Urinary bladder (tissue), 4 donors: ENCODE results near the gene CCDC54. TPM values are rescaled to one million over a fixed set of nuclear protein-coding genes. Genes with fewer than 3 reads are reported as not detected.

ENCODE experiments used
- DNase-seq: peaks from one replicate; pipeline ENCODE4 v3.0.0-alpha.2; 2015; ENCODE audit errors: extremely low spot score
- H3K27ac ChIP-seq: one replicate; pipeline ENCODE4 v1.5.1; 2013; ENCODE audit warnings: low read depth, mild to moderate bottlenecking, moderate library complexity
- H3K36me3 ChIP-seq: one replicate; pipeline ENCODE4 v1.6.1; 2013; ENCODE audit warnings: mild to moderate bottlenecking, moderate library complexity; ENCODE audit not compliant: insufficient read depth
- H3K4me1 ChIP-seq: one replicate; pipeline ENCODE4 v1.6.1; 2013; ENCODE audit warnings: mild to moderate bottlenecking, moderate library complexity; ENCODE audit not compliant: insufficient read depth
- H3K4me3 ChIP-seq: one replicate; pipeline ENCODE4 v1.5.1; 2013; ENCODE audit warnings: low read depth, low read length
- WGBS: extraction: QIAGEN DNeasy Blood & Tissue Kit; methylation state at CpG from one replicate; pipeline ENCODE4 v1.1.7; 2013; 5-methylcytosine and 5-hydroxymethylcytosine counted together
- polyA plus RNA-seq: library from polyadenylated mRNA; stranded (reverse); fragments of 200-250 nt; gene quantifications from one replicate; pipeline ENCODE4 v1.2.3, GENCODE V29; 2013
- total RNA-seq: library from RNA; depleted of rRNA; stranded (reverse); fragments of >200 nt; gene quantifications from one replicate; pipeline ENCODE4 v1.2.3, GENCODE V29; 2014
- donor health status: healthy with polysubstance abuse.
- donor health status: healthy.

CCDC54 gene
- total and polyA plus RNA-seq, 2 donors = not detected

GRCh38 chr3:107425033-107425432, 47.8 kb downstream of the CCDC54 start:
- Histone ChIP-seq H3K27ac (no peak overlapping the region), H3K4me1 (no peaks in the 10 kb centered on the region), H3K4me3 (no peak overlapping the region), H3K36me3 (no peaks in the 10 kb centered on the region)
- DNase-seq = no peak

- H3K27ac ChIP-seq = no peak overlapping the region
- H3K4me3 ChIP-seq = no peak overlapping the region
- WGBS = 70% methylated on average over 3 of the region's 3 CpGs
- H3K36me3 ChIP-seq = no peaks in the 10 kb centered on the region
- DNase-seq = no peak
- H3K4me1 ChIP-seq = peaks cover 2% of the 10 kb centered on the region
These were observed 49.0 kb downstream of the CCDC54 start for GRCh38 chr3:107426223-107426622.

Other genes with a start within 250 kb of the CCDC54 start
- gene BBX, start 145.5 kb downstream of the CCDC54 start, total RNA-seq = 104 TPM
- gene BBX, start 145.5 kb downstream of the CCDC54 start, polyA plus RNA-seq = 25.6 TPM